Ishikawa (cell line): Measurements from ENCODE around the gene ADD3.

ENCODE experiments used
- CEBPB ChIP-seq: IDR thresholded peaks from 2 replicates; pipeline ENCODE4 v1.6.1; 2012
- EGR1 ChIP-seq: IDR thresholded peaks from 2 replicates; pipeline ENCODE4 v1.6.1; 2012
- FOXM1 ChIP-seq: IDR thresholded peaks from 2 replicates; pipeline ENCODE4 v1.6.1; 2012; ENCODE audit warnings: low read depth, borderline replicate concordance
- NFIC ChIP-seq: IDR thresholded peaks from 2 replicates; pipeline ENCODE4 v1.6.1; 2012
- RAD21 ChIP-seq: IDR thresholded peaks from 2 replicates; pipeline ENCODE4 v1.6.1; 2012; ENCODE audit warnings: low read depth
- TAF1 ChIP-seq: IDR thresholded peaks from 2 replicates; pipeline ENCODE4 v1.6.1; 2012; ENCODE audit warnings: low read depth, mild to moderate bottlenecking
- ZBTB7A ChIP-seq: IDR thresholded peaks from 2 replicates; pipeline ENCODE4 v1.6.1; 2012; ENCODE audit warnings: low read depth
- TF ChIP-seq, protein P1 (sequence below): IDR thresholded peaks from 2 replicates; pipeline ENCODE4 v1.6.1; 2012

DNA sequence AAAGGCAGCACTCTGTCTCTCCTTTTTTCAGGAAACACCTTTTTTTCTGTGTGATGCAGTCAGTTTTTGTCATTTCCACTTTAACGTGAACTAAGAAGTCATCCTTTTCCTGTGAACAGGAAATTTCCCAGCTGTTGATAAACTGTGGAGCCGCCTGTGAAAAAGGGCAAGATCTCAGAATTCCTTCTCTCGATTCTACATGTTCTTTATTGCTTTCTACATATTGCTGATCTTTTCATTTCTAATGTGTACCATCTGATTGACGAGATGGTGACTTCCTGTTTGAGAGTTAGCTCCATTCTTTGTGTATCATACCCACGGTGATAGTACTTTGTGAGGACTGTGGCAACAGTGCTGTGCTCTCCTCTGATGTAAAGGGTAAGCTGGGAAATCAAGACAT is 50.4 kb downstream of the ADD3 start:
- TF ChIP-seq EGR1, result no peak
- TF ChIP-seq FOXM1, result no peak
- TF ChIP-seq, protein P1, sequence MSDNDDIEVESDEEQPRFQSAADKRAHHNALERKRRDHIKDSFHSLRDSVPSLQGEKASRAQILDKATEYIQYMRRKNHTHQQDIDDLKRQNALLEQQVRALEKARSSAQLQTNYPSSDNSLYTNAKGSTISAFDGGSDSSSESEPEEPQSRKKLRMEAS, result no peak
- TF ChIP-seq TAF1, result no peak
- TF ChIP-seq NFIC, result no peak
- no peak for TF ChIP-seq ZBTB7A
- no peak for TF ChIP-seq CEBPB
- no peak for TF ChIP-seq RAD21
